Glutamatergic neuron (in vitro differentiated cells): ENCODE data around the gene LCP1. TPM values are rescaled to one million over a fixed set of nuclear protein-coding genes. Genes with fewer than 3 reads are reported as not detected.

ENCODE experiments used
- DNase-seq: peaks from one replicate; pipeline ENCODE4 v3.0.0; 2022
- H3K27ac Mint-ChIP-seq: one replicate; pipeline ENCODE4 v1.8.0; 2020; ENCODE audit warnings: mild to moderate bottlenecking, mixed read lengths, inconsistent platforms; ENCODE audit not compliant: unreplicated experiment
- H3K27me3 Mint-ChIP-seq: one replicate; pipeline ENCODE4 v1.8.0; 2020; ENCODE audit warnings: mild to moderate bottlenecking, moderate library complexity, mixed read lengths, inconsistent platforms; ENCODE audit not compliant: unreplicated experiment
- H3K36me3 Mint-ChIP-seq: one replicate; pipeline ENCODE4 v1.8.0; 2020; ENCODE audit warnings: mild to moderate bottlenecking, mixed read lengths, inconsistent platforms; ENCODE audit not compliant: unreplicated experiment
- H3K4me1 Mint-ChIP-seq: one replicate; pipeline ENCODE4 v1.8.0; 2020; ENCODE audit warnings: mild to moderate bottlenecking, low read depth, mixed read lengths, inconsistent platforms; ENCODE audit not compliant: unreplicated experiment
- H3K4me3 Mint-ChIP-seq: one replicate; pipeline ENCODE4 v1.8.0; 2020; ENCODE audit warnings: mild to moderate bottlenecking, mixed read lengths, inconsistent platforms; ENCODE audit not compliant: unreplicated experiment
- H3K9me3 Mint-ChIP-seq: one replicate; pipeline ENCODE4 v1.8.0; 2020; ENCODE audit warnings: mild to moderate bottlenecking, moderate library complexity, mixed read lengths, inconsistent platforms; ENCODE audit not compliant: unreplicated experiment
- total RNA-seq: library from RNA; stranded (reverse); fragmentation: NEBNext Ultra II Directional; extraction: Animal tissue kit (Norgen Biotek cat#: 25700); gene quantifications from one replicate; pipeline ENCODE4 v1.2.1, GENCODE V29; 2021; ENCODE audit not compliant: unreplicated experiment
- TF ChIP-seq, protein P1 (sequence below): fragments of 200-600 bp; sonication (generic); IDR thresholded peaks from one replicate; pipeline ENCODE4 v1.5.0; 2021; ENCODE audit not compliant: partially characterized antibody, unreplicated experiment

The LCP1 gene
- total RNA-seq, 1 donor from 2014 or later = 0.71 TPM

DNA sequence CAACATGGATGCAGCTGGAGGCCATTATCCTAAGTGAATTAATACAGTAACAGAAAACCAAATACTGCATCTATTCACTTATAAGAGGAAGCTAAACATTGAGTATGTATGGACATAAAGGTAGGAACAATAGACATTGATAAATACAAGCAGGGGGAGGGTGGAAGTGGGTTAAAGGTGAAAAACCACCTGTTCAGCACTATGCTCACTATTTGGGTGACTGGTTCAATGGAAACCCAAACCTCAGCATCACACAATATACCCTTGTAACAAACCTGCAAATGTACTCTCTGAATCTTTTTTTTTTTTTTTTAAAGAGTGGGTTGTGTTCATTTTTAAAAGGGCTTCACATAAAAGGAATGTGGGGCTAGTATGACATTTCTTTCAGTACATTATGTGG is 50.3 kb downstream of the LCP1 start:
- Mint-ChIP-seq H3K4me1 (no peaks in the 10 kb centered on the region), H3K36me3 (no peaks in the 10 kb centered on the region), H3K9me3 (no peaks in the 10 kb centered on the region), H3K27me3 (no peaks in the 10 kb centered on the region), H3K27ac (no peak overlapping the region), H3K4me3 (no peak overlapping the region)
- TF ChIP-seq, protein P1, sequence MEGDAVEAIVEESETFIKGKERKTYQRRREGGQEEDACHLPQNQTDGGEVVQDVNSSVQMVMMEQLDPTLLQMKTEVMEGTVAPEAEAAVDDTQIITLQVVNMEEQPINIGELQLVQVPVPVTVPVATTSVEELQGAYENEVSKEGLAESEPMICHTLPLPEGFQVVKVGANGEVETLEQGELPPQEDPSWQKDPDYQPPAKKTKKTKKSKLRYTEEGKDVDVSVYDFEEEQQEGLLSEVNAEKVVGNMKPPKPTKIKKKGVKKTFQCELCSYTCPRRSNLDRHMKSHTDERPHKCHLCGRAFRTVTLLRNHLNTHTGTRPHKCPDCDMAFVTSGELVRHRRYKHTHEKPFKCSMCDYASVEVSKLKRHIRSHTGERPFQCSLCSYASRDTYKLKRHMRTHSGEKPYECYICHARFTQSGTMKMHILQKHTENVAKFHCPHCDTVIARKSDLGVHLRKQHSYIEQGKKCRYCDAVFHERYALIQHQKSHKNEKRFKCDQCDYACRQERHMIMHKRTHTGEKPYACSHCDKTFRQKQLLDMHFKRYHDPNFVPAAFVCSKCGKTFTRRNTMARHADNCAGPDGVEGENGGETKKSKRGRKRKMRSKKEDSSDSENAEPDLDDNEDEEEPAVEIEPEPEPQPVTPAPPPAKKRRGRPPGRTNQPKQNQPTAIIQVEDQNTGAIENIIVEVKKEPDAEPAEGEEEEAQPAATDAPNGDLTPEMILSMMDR = no peak
- DNase-seq = no peak

DNA sequence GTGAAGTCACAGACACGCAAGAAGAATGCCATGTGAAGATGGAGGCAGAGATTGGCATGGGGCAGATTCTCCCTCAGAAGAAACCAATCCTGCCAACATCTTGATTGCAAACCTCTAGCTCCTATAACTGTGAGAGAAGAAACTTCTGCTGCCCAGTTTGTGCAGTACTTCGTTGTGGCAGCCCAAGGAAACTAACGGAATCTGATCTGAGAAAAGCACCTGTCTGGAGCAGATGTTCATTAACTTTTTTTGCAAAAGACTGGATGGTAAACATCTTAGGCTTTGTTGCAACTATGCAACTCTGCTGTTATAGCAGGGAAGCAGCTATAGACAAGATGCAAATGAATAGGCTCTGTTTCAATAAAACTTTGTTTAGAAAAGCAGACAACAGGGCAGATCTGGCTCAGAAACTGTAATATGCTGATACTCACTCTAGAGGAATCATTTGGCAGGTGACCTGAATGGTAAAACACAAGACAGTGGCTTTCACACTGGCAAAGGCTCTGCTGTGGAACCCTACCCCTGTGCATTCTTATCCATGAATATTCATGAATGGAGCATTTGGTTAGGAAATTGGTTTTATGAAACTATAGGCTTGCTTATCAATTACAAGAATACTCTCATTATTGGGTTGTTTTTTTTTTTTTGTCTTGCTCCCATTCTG is 51.9 kb downstream of the LCP1 start:
- Mint-ChIP-seq H3K4me1 (no peaks in the 10 kb centered on the region), H3K36me3 (no peaks in the 10 kb centered on the region), H3K27me3 (no peaks in the 10 kb centered on the region), H3K4me3 (no peak overlapping the region), H3K9me3 (no peaks in the 10 kb centered on the region), H3K27ac (no peak overlapping the region)
- TF ChIP-seq, protein P1 = no peak
- no peak for DNase-seq

DNA sequence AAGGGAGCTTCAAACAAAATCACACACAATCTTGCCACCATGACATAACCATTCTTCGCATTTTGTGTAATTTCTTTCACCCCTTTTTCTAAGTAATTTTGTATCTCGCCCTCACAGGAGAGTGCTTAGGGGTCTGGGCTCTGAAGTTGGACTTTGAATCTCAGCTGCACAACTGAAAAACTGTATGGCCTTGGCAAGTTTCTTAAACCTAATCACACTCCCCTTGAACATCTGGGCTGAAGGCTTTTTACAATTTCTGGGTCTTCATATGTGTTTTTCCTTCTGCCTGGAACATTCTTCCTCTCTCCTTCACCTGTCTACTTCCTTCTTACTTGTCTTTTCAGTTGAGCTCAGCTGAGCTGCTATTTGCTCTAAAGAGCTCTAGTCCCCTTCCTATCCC is 52.9 kb downstream of the LCP1 start:
- no peaks in the 10 kb centered on the region for H3K27me3 Mint-ChIP-seq
- TF ChIP-seq, protein P1 = no peak
- no peaks in the 10 kb centered on the region for H3K36me3 Mint-ChIP-seq
- H3K4me3 Mint-ChIP-seq = no peak overlapping the region
- H3K4me1 Mint-ChIP-seq = no peaks in the 10 kb centered on the region
- H3K9me3 Mint-ChIP-seq = no peaks in the 10 kb centered on the region
- DNase-seq = no peak
- no peak overlapping the region for H3K27ac Mint-ChIP-seq

DNA sequence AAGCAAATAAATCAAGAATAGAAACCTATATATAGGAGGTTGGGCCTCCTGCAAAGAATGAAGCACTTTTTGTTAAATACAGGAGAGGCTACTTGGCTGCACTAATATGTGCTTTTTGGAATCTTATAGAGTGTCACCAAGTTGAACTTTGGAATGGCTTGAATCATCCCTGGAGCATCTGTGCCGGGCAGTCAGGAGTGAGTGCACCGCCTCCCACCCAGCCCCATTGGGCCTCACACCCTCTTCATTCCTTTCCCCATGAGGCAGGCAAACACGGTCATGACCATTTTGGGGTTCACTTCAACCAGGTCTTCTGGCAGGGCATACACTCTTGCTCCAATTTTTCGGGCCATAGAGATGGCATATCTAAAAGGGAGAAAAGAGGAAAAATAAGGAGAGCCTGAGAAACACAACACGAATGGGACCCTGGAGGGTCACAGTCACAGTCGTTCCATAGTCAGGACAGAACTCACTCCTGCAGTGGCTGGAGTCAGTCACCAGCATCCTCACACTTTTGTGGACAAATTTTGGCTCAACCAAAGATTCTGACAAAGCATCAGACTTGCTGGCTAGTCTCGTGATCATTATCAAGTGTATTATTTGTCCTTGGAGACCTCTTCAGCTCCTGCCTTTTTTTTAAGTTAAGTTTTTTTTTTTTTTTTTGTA is 54.5 kb downstream of the LCP1 start:
- Mint-ChIP-seq H3K4me1 (no peaks in the 10 kb centered on the region), H3K4me3 (no peak overlapping the region), H3K27ac (no peak overlapping the region), H3K36me3 (no peaks in the 10 kb centered on the region), H3K9me3 (no peaks in the 10 kb centered on the region), H3K27me3 (no peaks in the 10 kb centered on the region)
- no peak for DNase-seq
- TF ChIP-seq, protein P1 = no peak
